GM12875 (cell line): ENCODE results near the gene KLHL36.

ENCODE experiments used
- H3K4me3 ChIP-seq: one replicate; pipeline ENCODE4 v1.5.1; 2011; ENCODE audit warnings: low read depth, low read length, control low read depth
- TF ChIP-seq, protein P1 (sequence below): IDR thresholded peaks from 2 replicates; pipeline ENCODE4 v1.5.1; 2011; ENCODE audit warnings: low read depth, mild to moderate bottlenecking, control low read depth, inconsistent platforms, low read length, moderate library complexity, borderline replicate concordance; ENCODE audit not compliant: insufficient read depth

The KLHL36 gene

DNA sequence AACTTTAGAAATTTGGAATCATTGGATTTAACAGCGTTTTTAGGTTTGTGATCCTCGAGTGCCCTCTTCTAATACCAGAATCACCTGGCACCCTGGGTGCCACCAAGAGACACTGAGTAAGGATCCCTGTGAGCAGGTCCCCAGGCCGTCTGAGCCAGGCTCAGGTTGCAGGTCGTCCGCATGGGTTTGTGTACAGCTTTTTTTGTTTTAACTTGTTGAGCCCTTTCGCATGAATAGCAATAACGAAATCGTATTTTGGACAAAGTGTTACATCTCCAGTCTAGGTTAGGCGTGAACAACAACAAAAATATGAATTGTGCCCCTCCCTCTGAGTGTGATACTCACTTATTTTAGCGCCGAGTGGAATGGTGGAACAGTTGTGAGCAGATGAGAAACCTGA, 62.4 kb downstream of the KLHL36 start:
- no peak overlapping the region for H3K4me3 ChIP-seq
- TF ChIP-seq, protein P1, sequence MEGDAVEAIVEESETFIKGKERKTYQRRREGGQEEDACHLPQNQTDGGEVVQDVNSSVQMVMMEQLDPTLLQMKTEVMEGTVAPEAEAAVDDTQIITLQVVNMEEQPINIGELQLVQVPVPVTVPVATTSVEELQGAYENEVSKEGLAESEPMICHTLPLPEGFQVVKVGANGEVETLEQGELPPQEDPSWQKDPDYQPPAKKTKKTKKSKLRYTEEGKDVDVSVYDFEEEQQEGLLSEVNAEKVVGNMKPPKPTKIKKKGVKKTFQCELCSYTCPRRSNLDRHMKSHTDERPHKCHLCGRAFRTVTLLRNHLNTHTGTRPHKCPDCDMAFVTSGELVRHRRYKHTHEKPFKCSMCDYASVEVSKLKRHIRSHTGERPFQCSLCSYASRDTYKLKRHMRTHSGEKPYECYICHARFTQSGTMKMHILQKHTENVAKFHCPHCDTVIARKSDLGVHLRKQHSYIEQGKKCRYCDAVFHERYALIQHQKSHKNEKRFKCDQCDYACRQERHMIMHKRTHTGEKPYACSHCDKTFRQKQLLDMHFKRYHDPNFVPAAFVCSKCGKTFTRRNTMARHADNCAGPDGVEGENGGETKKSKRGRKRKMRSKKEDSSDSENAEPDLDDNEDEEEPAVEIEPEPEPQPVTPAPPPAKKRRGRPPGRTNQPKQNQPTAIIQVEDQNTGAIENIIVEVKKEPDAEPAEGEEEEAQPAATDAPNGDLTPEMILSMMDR: no peak
